HG03432 (cell line): ENCODE results near the gene MPP1.
"Not testable (repeated sequence)": the region's sequence is repeated elsewhere in the genome, so short reads cannot be mapped to it uniquely, and the experiment has no call there.

ENCODE experiments used
- ATAC-seq: cut with Tn5 transposase; IDR thresholded peaks from one replicate; pipeline ENCODE4 v1.9.1; 2021; ENCODE audit warnings: mild to moderate bottlenecking, moderate library complexity; ENCODE audit not compliant: unreplicated experiment

Gene MPP1

DNA sequence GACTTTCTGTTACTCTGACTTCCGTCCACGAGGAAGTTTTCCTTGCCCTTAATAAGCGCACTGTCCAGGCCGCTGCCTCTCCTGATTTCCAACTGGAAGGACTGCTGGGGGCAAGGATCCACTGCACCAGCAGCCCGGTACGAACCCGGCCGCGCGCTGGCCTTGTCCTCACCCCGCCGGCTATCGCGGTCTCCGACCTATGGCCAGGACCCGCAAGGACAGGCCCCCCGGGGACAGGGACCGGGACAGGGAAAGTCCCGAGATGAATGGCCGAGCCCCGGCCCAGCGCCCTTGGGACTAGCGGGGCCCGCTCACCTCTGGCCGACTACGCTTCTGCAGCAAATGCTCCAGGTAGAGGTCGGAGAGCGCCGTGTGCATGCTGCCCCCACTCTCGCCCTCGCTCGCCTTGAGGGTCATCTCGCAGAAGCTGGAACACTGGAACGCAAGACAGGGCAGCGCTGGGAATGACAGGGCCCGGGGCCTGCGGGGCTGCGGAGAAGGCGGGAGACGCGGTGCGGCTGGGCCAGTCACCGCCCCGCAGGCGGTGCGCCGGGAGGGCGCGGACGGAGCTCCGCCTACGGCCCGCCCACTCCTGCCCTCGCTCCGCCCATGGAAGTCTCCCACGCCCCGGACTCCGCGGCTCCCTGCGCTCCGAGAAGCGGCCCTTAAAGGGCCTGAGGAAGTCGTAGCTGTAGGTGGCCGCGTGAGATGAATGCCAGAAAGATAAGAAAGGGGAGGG lies at the start of gene MPP1:
Gene MPP1, minus strand, starts transcription at position 529 of the 739 bp plus-strand sequence. Its CDS starts 112 bp downstream, at position 417.
- ATAC-seq: peak; percentile 98

- ATAC-seq: no peak
These were observed 45.8 kb upstream of the MPP1 start for GRCh38 chrX:154850957-154851611.

DNA sequence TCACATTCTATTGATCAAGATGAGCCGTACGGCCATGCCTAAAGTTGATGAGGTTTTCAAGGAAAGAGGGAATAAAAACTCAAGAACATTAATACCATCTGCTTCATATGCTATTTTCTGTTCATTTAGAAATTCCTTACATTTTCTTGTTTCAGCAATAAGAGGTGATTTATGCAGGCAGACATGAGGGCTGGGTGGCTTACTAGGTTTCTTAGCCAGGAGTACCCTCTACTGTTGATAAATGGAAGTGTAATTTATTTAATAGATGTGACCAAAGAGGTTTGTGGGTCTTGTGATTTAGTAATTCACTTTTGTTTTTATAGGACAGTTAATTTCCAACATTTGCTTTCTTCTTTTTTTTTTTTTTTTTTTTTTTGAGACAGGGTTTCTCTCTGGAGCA lies 35.6 kb upstream of the MPP1 start:
- ATAC-seq: no peak

GRCh38 chrX:154836163-154836562 lies 30.9 kb upstream of the MPP1 start:
- ATAC-seq: no peak

DNA sequence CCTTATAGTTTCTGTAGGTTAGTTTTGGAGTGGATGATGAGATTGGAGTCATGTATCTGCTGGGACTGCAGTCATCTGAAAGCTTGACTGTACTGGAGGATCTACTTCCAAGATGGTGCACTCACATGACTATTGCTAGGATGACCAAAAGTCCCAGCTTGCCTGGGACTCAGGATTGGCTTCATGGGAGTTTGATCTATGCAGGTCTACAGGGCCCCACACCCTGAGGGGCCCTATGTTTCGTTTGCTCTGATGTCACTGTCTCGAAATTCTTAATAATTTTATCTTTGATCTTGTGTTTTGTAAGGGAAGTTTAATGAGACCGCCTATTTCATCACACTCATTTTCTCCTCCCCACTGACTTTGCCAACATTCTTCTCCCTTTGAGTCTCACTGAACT lies 29.3 kb upstream of the MPP1 start, which contains the start of gene SMIM9:
Gene SMIM9, minus strand, starts transcription at position 101 of the 400 bp plus-strand sequence. CDS start 3,806 bp downstream, outside the sequence.
- no peak for ATAC-seq

- ATAC-seq: no peak
These were observed 28.5 kb upstream of the MPP1 start for GRCh38 chrX:154833746-154834274.

- ATAC-seq: no peak
These were observed 24.7 kb upstream of the MPP1 start for GRCh38 chrX:154829926-154830442.

DNA sequence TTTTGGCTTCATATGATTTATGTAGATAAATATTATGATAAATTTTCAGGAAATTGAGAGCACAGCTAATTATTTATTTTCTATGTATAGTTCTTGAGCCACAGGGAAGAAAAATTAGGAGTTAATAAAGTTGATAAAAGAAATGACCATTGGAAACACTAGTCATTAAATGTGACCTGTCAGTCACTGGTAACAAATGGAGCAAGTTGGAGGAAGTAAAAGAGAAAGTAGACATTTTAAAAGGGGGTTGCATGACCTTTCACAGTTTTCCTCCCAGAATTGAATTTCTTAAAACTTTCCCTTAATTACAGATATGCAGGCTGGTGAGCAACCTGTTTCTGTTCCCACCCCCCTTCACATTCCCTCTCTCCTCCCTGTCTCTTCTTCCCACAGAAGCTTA lies 23.8 kb upstream of the MPP1 start:
- ATAC-seq: no peak

- no peak for ATAC-seq
These were observed 22.7 kb upstream of the MPP1 start for GRCh38 chrX:154828016-154828408.

DNA sequence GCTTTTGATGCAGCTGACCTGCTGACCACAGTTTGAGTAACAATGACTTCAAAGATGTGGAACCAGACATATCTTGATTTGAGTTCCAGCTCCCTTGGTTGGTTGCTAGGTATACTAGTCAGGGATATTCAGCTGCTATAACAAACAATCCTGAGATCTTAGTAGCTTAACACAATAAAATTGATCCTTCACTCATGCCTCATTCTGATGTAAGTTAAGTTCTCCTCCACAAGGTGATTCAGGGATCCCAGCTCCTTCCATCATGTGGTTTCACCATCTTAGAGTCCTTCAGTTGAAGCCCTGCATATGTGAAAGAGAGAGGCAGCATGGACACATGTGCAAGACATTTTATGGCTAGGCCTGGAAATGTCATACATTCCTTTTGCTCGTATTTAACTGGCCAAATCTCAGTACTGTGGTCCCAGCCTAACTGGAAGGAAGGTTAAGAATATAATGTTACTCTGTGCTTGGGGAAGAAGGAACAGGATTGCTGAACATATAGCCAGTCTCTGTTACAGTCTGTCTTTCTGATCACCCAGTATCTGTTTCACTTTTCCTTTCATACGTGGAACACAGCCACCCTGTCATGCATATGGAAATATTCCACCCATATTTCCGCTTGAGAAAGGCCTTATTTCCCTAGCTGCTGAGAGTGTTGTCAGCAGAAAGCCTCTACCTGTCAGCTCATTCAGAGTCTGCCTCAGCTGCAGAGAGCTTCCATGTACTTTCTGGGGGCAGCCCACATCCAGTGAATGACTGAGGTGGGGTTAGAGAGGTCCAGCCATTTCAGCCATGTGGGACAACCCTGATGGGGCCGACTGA lies 22.1 kb upstream of the MPP1 start:
- peak; percentile 92 for ATAC-seq

- not testable (repeated sequence) for ATAC-seq
These were observed 20.3 kb upstream of the MPP1 start for GRCh38 chrX:154825586-154825985.

DNA sequence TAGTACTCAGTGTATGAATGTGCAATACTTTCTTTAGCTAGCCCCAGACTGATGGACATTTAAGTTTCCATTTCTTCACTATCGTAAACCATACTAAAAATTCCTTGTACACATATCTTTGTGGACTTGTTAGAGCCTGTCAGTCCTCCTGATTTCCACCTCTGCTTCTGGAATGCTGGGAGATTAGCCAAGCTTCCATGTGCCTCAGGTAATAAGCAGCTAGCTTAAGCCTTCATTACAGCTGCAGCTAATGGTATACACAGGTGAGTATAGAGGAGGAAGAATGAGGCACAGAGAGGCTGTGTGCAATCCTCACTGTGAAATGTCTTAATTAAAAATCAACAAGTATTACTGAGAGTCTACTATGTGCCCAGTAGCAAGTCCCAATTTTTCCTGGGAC lies 19.4 kb upstream of the MPP1 start:
- ATAC-seq: no peak

GRCh38 chrX:154822029-154822428 lies 16.7 kb upstream of the MPP1 start:
- no peak for ATAC-seq

DNA sequence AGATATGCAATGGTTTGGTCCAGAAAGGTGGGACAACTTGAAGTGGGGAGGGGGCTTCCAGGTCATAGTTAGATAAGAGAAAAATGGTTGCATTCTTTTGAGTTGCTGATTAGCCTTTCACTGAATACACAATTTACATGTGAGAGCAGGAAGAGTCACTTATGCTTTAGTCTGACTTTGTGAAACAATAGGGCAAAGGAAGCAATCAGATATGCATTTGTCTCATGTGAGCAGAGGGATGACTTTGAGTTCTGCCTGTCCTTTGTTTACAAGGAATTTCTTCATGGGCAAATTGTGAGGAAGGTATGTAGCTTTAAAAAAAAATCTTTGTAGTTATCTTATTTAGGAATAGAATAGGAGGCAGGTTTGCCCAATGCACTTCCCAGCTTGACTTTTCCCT lies 16.2 kb upstream of the MPP1 start:
- no peak for ATAC-seq

- ATAC-seq: peak; percentile 61
These were observed 14.6 kb upstream of the MPP1 start for GRCh38 chrX:154819771-154820341.

GRCh38 chrX:154818916-154819770 lies 13.9 kb upstream of the MPP1 start:
- peak; percentile 26 for ATAC-seq

DNA sequence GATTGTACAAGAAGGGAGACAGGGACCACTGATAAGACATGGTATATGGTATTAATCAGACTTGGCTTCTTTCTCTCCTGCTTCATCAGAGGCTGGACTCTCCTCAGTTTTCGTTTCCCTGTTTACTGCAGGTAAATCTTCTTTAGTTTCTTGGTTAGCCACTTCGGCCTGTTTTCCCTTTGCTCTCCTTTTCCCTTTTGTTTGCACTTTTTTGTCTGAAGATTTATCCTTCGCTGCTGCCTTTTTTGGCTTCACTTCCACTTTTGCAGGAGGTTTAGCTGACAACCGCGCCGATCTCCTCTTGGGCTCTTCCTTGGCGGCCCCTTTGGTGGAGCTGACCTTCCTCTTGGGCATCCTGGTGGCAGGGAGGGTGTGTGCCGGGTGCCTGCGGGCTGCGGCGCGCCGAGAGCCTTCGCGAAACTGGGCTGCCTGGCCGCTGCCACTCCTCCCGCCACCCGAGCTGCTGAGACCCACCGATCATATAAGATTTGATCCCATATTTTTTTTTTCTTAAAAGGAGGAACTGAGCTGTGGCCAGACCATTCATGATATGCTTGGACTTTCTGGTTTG lies 11.8 kb upstream of the MPP1 start:
- not testable (repeated sequence) for ATAC-seq

DNA sequence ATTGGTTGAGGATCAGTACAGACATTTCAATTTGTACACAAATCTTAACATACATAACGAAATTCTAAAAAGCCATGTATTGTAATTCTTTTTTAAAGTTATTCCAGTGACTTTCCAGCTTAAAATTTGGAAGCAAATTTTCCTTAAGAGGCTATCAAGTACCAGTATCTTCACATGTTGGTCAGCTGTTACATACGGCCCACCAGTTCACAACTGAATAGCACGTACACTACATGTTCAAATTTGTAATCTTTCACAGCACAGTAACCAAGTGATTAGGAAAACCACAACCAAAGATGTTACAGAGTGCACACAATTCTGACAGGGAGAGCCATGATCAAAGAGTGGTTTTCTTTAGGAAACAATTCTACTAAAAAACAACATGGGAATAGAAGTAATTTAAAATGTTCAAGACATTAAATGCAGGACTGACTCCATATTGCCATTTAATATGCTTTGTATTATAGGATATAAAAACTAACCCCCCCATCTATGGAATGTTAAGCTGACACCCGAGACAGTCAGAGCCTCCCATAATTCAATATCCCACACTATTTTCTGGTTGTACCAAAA lies 11.1 kb upstream of the MPP1 start:
- ATAC-seq: not testable (repeated sequence)

GRCh38 chrX:154815274-154815818 lies 10.1 kb upstream of the MPP1 start:
- no peak for ATAC-seq
